ENCODE results near the gene SYDE2. TPM values are rescaled to one million over a fixed set of nuclear protein-coding genes. Genes with fewer than 3 reads are reported as not detected.
"Not testable (repeated sequence)": the region's sequence is repeated elsewhere in the genome, so short reads cannot be mapped to it uniquely, and the experiment has no call there.

Gene SYDE2
- total RNA-seq: 10 to 100 TPM; 11.0 to 14.1 TPM
- 5.3 TPM for polyA plus RNA-seq (2013, experiment 1 of 2)
- 6.3 TPM for polyA plus RNA-seq (2013, experiment 2 of 2)
- long read RNA-seq, experiment 1, partial matches to known transcripts: 0 of 1 reads
- long read RNA-seq, experiment 1, other reads (novel, unspliced or antisense): 1 of 1 reads
- long read RNA-seq, experiment 2, full-length matches to known transcripts: 4 of 9 reads
- long read RNA-seq, experiment 2, partial matches to known transcripts: 2 of 9 reads
- long read RNA-seq, experiment 2, other reads (novel, unspliced or antisense): 3 of 9 reads
- long read RNA-seq, experiment 3: 0 reads
- long read RNA-seq, experiment 4: 0 reads

GRCh38 chr1:85200463-85201339 lies at the start of gene SYDE2:
Gene SYDE2 (minus strand): TSS chr1:85201016. CDS start chr1:85200996, 20 bp downstream.
- Histone ChIP-seq H3K36me3 (ENCODE audit: control insufficient read depth, insufficient read depth, low read length) (no peaks in the 10 kb centered on the region), H3K27me3 (ENCODE audit: control insufficient read depth, insufficient read depth, low read length, poor library complexity, severe bottlenecking) (no peaks in the 10 kb centered on the region), H3K27ac (ENCODE audit: low read depth, low read length) (peak within 1 kb of the TSS; percentile 92), H3K9ac (ENCODE audit: extremely low read depth, low read length, poor library complexity, severe bottlenecking) (peak within 1 kb of the TSS; percentile 98), H3K4me1 (ENCODE audit: control insufficient read depth, insufficient read depth, low read length) (no peaks in the 10 kb centered on the region), H3K4me3 (ENCODE audit: low read length) (peak within 1 kb of the TSS; percentile 90), H3K9me3 (ENCODE audit: control insufficient read depth, low read length) (no peaks in the 10 kb centered on the region)
- H3K4me1 Mint-ChIP-seq: peaks cover 28% of the 10 kb centered on the region
- H3K27ac Mint-ChIP-seq: peak within 1 kb of the TSS; percentile 98
- H3K4me3 Mint-ChIP-seq: peak within 1 kb of the TSS; percentile 87
- H3K27me3 Mint-ChIP-seq (ENCODE audit: insufficient read depth): peaks cover 8% of the 10 kb centered on the region
- H3K9me3 Mint-ChIP-seq: no peaks in the 10 kb centered on the region
- DNase-seq: peak; percentile 95
- no peak for TF ChIP-seq CTCF (conservative IDR thresholded peaks at IDR 0.05)
- 0 to 1% methylated on average over 17 to 99 of the region's 99 CpGs for WGBS, 2 experiments (ENCODE audit: insufficient coverage in 1 of 2, insufficient read length in 1 of 2)
- peaks cover 2% of the 10 kb centered on the region for H3K36me3 Mint-ChIP-seq (ENCODE audit: low read depth)

- not testable (repeated sequence) for H3K4me1 Mint-ChIP-seq; H3K27me3 ChIP-seq (ENCODE audit: control insufficient read depth, insufficient read depth, low read length, poor library complexity, severe bottlenecking); H3K27ac Mint-ChIP-seq; H3K9ac ChIP-seq (ENCODE audit: extremely low read depth, low read length, poor library complexity, severe bottlenecking); H3K27ac ChIP-seq (ENCODE audit: low read depth, low read length); H3K27me3 Mint-ChIP-seq (ENCODE audit: insufficient read depth); H3K4me3 ChIP-seq (ENCODE audit: low read length); H3K4me1 ChIP-seq (ENCODE audit: control insufficient read depth, insufficient read depth, low read length); DNase-seq; H3K4me3 Mint-ChIP-seq
- Mint-ChIP-seq H3K36me3 (ENCODE audit: low read depth) (peaks cover 45% of the 10 kb centered on the region), H3K9me3 (peaks cover 28% of the 10 kb centered on the region)
- peaks cover 31% of the 10 kb centered on the region for H3K9me3 ChIP-seq (ENCODE audit: control insufficient read depth, low read length)
- WGBS, 2 experiments (ENCODE audit: insufficient coverage in 1 of 2, insufficient read length in 1 of 2): 94 to 96% methylated on average over 3 of the region's 3 CpGs
- H3K36me3 ChIP-seq (ENCODE audit: control insufficient read depth, insufficient read depth, low read length): peaks cover 38% of the 10 kb centered on the region
Observed at GRCh38 chr1:85249042-85249441, 48.2 kb upstream of the SYDE2 start.

GRCh38 chr1:85245891-85246290 lies 45.1 kb upstream of the SYDE2 start:
- Histone ChIP-seq H3K9ac (ENCODE audit: extremely low read depth, low read length, poor library complexity, severe bottlenecking) (no peak overlapping the region), H3K4me3 (ENCODE audit: low read length) (no peak overlapping the region), H3K9me3 (ENCODE audit: control insufficient read depth, low read length) (peaks cover 20% of the 10 kb centered on the region), H3K4me1 (ENCODE audit: control insufficient read depth, insufficient read depth, low read length) (peaks cover 9% of the 10 kb centered on the region), H3K27me3 (ENCODE audit: control insufficient read depth, insufficient read depth, low read length, poor library complexity, severe bottlenecking) (no peaks in the 10 kb centered on the region), H3K27ac (ENCODE audit: low read depth, low read length) (no peak overlapping the region), H3K36me3 (ENCODE audit: control insufficient read depth, insufficient read depth, low read length) (peaks cover 6% of the 10 kb centered on the region)
- peaks cover 28% of the 10 kb centered on the region for H3K9me3 Mint-ChIP-seq
- H3K4me1 Mint-ChIP-seq: peaks cover 21% of the 10 kb centered on the region
- H3K27ac Mint-ChIP-seq: no peak overlapping the region
- H3K4me3 Mint-ChIP-seq: no peak overlapping the region
- no peaks in the 10 kb centered on the region for H3K27me3 Mint-ChIP-seq (ENCODE audit: insufficient read depth)
- H3K36me3 Mint-ChIP-seq (ENCODE audit: low read depth): peaks cover 19% of the 10 kb centered on the region
- TF ChIP-seq CTCF (conservative IDR thresholded peaks at IDR 0.05): no peak
- DNase-seq: no peak
- WGBS, 2 experiments (ENCODE audit: insufficient coverage in 1 of 2, insufficient read length in 1 of 2): 87 to 100% methylated on average over 1 of the region's 1 CpG

All from endodermal cell (in vitro differentiated cells).